H9 (cell line): Measurements from ENCODE around the gene HUS1B. TPM values are rescaled to one million over a fixed set of nuclear protein-coding genes. Genes with fewer than 3 reads are reported as not detected.
"Not testable (repeated sequence)": the region's sequence is repeated elsewhere in the genome, so short reads cannot be mapped to it uniquely, and the experiment has no call there.

Experiments
- DNase-seq: peaks from one replicate; pipeline ENCODE4 v3.0.0-alpha.2; 2017
- H2AFZ ChIP-seq: one replicate; pipeline ENCODE4 v1.6.1; 2013; ENCODE audit warnings: mild to moderate bottlenecking, low read length, control low read depth, moderate library complexity
- H2AK5ac ChIP-seq: 2 replicates; pipeline ENCODE4 v1.6.1; 2013; ENCODE audit warnings: low read length, control low read depth, mixed read lengths; ENCODE audit not compliant: insufficient read length
- H2BK120ac ChIP-seq: one replicate; pipeline ENCODE4 v1.6.1; 2013; ENCODE audit warnings: low read depth, mild to moderate bottlenecking, low read length, control low read depth, inconsistent platforms; ENCODE audit not compliant: poor library complexity, severe bottlenecking
- H2BK12ac ChIP-seq: 2 replicates; pipeline ENCODE4 v1.6.1; 2013; ENCODE audit warnings: low read length, control low read depth, mixed read lengths, low read depth; ENCODE audit not compliant: insufficient read length
- H2BK15ac ChIP-seq: 2 replicates; pipeline ENCODE4 v1.6.1; 2013; ENCODE audit warnings: low read depth, low read length, control low read depth
- H2BK20ac ChIP-seq: one replicate; pipeline ENCODE4 v1.6.1; 2013; ENCODE audit warnings: low read depth, mild to moderate bottlenecking, low read length, control low read depth, inconsistent platforms; ENCODE audit not compliant: poor library complexity, severe bottlenecking
- H2BK5ac ChIP-seq: 2 replicates; pipeline ENCODE4 v1.6.1; 2013; ENCODE audit warnings: low read length, control low read depth, mixed read lengths; ENCODE audit not compliant: insufficient read length
- H3K14ac ChIP-seq: 2 replicates; pipeline ENCODE4 v1.6.1; 2013; ENCODE audit warnings: low read length, control low read depth; ENCODE audit not compliant: insufficient read depth
- H3K18ac ChIP-seq: 2 replicates; pipeline ENCODE4 v1.6.1; 2013; ENCODE audit warnings: low read depth, mild to moderate bottlenecking, mixed read lengths, low read length, control low read depth; ENCODE audit not compliant: insufficient read length
- H3K23ac ChIP-seq: 2 replicates; pipeline ENCODE4 v1.6.1; 2013; ENCODE audit warnings: low read length, control low read depth, mixed read lengths, low read depth; ENCODE audit not compliant: insufficient read length
- H3K23me2 ChIP-seq: 2 replicates; pipeline ENCODE4 v1.6.1; 2013; ENCODE audit warnings: low read depth, mild to moderate bottlenecking, mixed read lengths, low read length, control low read depth; ENCODE audit not compliant: insufficient read length, poor library complexity, severe bottlenecking
- H3K27ac ChIP-seq: 2 replicates; pipeline ENCODE4 v1.5.1; 2013; ENCODE audit warnings: low read length, control low read depth, mixed read lengths, low read depth; ENCODE audit not compliant: insufficient read length
- H3K27me3 ChIP-seq: 2 replicates; pipeline ENCODE4 v1.6.1; 2013; ENCODE audit warnings: low read length, control low read depth, inconsistent platforms; ENCODE audit not compliant: insufficient read depth
- H3K4ac ChIP-seq: 2 replicates; pipeline ENCODE4 v1.6.1; 2013; ENCODE audit warnings: low read depth, mild to moderate bottlenecking, control low read depth, inconsistent platforms, low read length, moderate library complexity
- H3K4me1 ChIP-seq: 2 replicates; pipeline ENCODE4 v1.6.1; 2013; ENCODE audit warnings: low read length, control low read depth, inconsistent platforms; ENCODE audit not compliant: insufficient read depth
- H3K4me2 ChIP-seq: 2 replicates; pipeline ENCODE4 v1.6.1; 2013; ENCODE audit warnings: low read length, control low read depth, mixed read lengths; ENCODE audit not compliant: insufficient read length, insufficient read depth
- H3K56ac ChIP-seq: 2 replicates; pipeline ENCODE4 v1.6.1; 2013; ENCODE audit warnings: low read depth, mild to moderate bottlenecking, mixed read lengths, low read length, control low read depth; ENCODE audit not compliant: insufficient read length
- H3K79me1 ChIP-seq: 2 replicates; pipeline ENCODE4 v1.6.1; 2013; ENCODE audit warnings: low read depth, mild to moderate bottlenecking, moderate library complexity, low read length, control low read depth, inconsistent platforms; ENCODE audit not compliant: insufficient read depth, poor library complexity, severe bottlenecking
- H3K79me2 ChIP-seq: 2 replicates; pipeline ENCODE4 v1.6.1; 2013; ENCODE audit warnings: low read length, control low read depth, inconsistent platforms; ENCODE audit not compliant: insufficient read depth
- H3K9ac ChIP-seq: 2 replicates; pipeline ENCODE4 v1.6.1; 2013; ENCODE audit warnings: low read length, control low read depth, mixed read lengths; ENCODE audit not compliant: insufficient read length; ENCODE audit errors: extremely low read depth
- H3K9me3 ChIP-seq: one replicate; pipeline ENCODE4 v1.6.1; 2013; ENCODE audit warnings: low read depth, low read length, inconsistent platforms; ENCODE audit not compliant: control insufficient read depth
- H3T11ph ChIP-seq: one replicate; pipeline ENCODE4 v1.6.1; 2013; ENCODE audit warnings: mild to moderate bottlenecking, low read length, control low read depth, inconsistent platforms
- H4K20me1 ChIP-seq: one replicate; pipeline ENCODE4 v1.6.1; 2013; ENCODE audit not compliant: control insufficient read depth, insufficient read length, insufficient read depth
- H4K5ac ChIP-seq: 2 replicates; pipeline ENCODE4 v1.6.1; 2013; ENCODE audit warnings: low read depth, mild to moderate bottlenecking, mixed read lengths, low read length, control low read depth; ENCODE audit not compliant: insufficient read length
- H4K8ac ChIP-seq: replicated peaks from 2 replicates; pipeline ENCODE4 v1.6.1; 2013; ENCODE audit warnings: low read length, control low read depth, mixed read lengths, low read depth; ENCODE audit not compliant: insufficient read length
- H4K91ac ChIP-seq: 2 replicates; pipeline ENCODE4 v1.6.1; 2013; ENCODE audit warnings: low read depth, mild to moderate bottlenecking, moderate library complexity, mixed read lengths, low read length, control low read depth; ENCODE audit not compliant: insufficient read length
- H3K27ac Mint-ChIP-seq, 3 experiments: 2 replicates in 2 of 3; 3 replicates in 1 of 3; pipeline ENCODE4 v1.8.0; 2020 to 2021; ENCODE audit warnings: mixed read lengths in 3 of 3, mild to moderate bottlenecking in 1 of 3, moderate library complexity in 1 of 3
- H3K27me3 Mint-ChIP-seq: 2 replicates; pipeline ENCODE4 v1.8.0; 2021; ENCODE audit warnings: low read depth, mild to moderate bottlenecking, moderate library complexity, mixed read lengths
- H3K36me3 Mint-ChIP-seq, 3 experiments: 2 replicates in 2 of 3; 3 replicates in 1 of 3; pipeline ENCODE4 v1.8.0; 2020 to 2021; ENCODE audit warnings: low read depth in 3 of 3, mixed read lengths in 3 of 3; ENCODE audit not compliant: insufficient read depth in 1 of 3
- H3K4me1 Mint-ChIP-seq, 2 experiments: 2 replicates each; pipeline ENCODE4 v1.8.0; 2020; ENCODE audit warnings: mixed read lengths in 2 of 2
- H3K4me3 Mint-ChIP-seq, 2 experiments: 2 replicates in 1 of 2; 3 replicates in 1 of 2; pipeline ENCODE4 v1.8.0; 2020 to 2021; ENCODE audit warnings: mild to moderate bottlenecking in 2 of 2, mixed read lengths in 2 of 2, moderate library complexity in 1 of 2
- H3K9me3 Mint-ChIP-seq, 2 experiments: 2 replicates in 1 of 2; 3 replicates in 1 of 2; pipeline ENCODE4 v1.8.0; 2020; ENCODE audit warnings: mild to moderate bottlenecking in 2 of 2, mixed read lengths in 2 of 2, moderate library complexity in 1 of 2
- WGBS: extraction: QIAGEN DNeasy Blood & Tissue Kit; methylation state at CpG from one replicate; pipeline ENCODE4 v1.1.7; 2013; ENCODE audit warnings: missing lambda C conversion rate, low lambda C conversion rate, mixed read lengths; ENCODE audit not compliant: insufficient read length; ENCODE audit errors: extremely low coverage; 5-methylcytosine and 5-hydroxymethylcytosine counted together
- total RNA-seq: library from RNA; stranded (reverse); gene quantifications from 2 replicates; pipeline ENCODE4 v1.2.1, GENCODE V29; 2021
- TF ChIP-seq, protein P1 (sequence below): fragments of 200-600 bp; sonication (generic); conservative IDR thresholded peaks from 3 replicates; pipeline ENCODE4 v1.8.0; 2021; ENCODE audit warnings: antibody characterized with exemption, mild to moderate bottlenecking

Gene HUS1B
- total RNA-seq, 1 experiment from 2014 or later: 0.96 TPM

DNA sequence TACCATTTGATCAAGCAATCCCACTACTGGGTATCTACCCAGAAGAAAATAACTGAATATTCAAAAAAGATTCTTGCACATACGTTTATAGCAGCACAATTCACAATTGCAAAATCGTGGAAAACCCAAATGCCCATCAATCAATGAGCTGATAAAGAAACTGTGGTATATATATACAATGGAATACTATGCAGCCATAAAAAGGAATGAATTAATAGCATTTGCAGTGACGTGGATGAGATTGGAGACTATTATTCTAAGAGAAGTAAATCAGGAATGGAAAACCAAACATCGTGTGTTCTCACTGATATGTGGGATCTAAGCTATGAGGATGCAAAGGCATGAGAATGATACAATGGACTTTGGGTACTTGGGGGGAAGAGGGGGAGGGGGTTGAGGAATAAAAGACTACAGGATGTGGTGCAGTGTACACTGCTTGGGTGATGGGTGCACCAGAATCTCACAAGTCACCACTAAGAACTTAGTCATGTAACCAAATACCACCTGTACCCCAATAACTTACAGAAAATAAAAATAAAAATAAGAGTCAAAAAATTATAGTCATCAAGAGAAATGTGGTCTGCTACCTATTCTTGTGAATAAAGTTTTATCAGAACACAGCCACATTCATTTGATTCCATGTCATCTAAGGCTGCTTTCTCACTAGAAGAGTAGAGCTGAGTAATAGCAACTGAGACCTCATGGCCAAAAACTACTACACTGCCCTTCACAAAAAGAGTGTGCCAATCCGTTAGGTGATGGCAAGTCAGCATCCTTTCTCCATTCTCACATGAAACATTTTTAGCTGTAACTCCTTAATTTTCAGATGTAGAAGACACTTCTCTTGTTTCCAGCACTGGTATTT, 8.7 kb upstream of the HUS1B start:
- Histone ChIP-seq H4K5ac (no peak overlapping the region), H3K18ac (no peak overlapping the region), H3K14ac (no peak overlapping the region), H3K23ac (no peak overlapping the region), H4K20me1 (no peaks in the 10 kb centered on the region), H3K9me3 (no peaks in the 10 kb centered on the region), H3K27me3 (no peaks in the 10 kb centered on the region), H2BK12ac (no peak overlapping the region), H4K91ac (no peak overlapping the region), H3K4me1 (no peaks in the 10 kb centered on the region; the same call in 1 of the 2 replicates), H2BK5ac (no peak overlapping the region), H2AK5ac (no peak overlapping the region), H3K79me1 (peaks cover 3% of the 10 kb centered on the region), H3K56ac (no peak overlapping the region), H2BK120ac (no peak overlapping the region), H3K23me2 (no peaks in the 10 kb centered on the region), H2BK20ac (no peak overlapping the region), H3K4me2 (no peak overlapping the region), H2BK15ac (no peak overlapping the region), H3T11ph (no peak overlapping the region), H3K9ac (no peak overlapping the region), H3K27ac (no peak overlapping the region), H3K79me2 (peaks cover 9% of the 10 kb centered on the region; the same call in 1 of the 2 replicates), H4K8ac (no peak overlapping the region), H3K4ac (no peak overlapping the region), H2AFZ (no peak overlapping the region)
- no CpG with 5 or more reads among the region's 5 CpGs for WGBS
- peaks cover 15 to 53% (median 37%) of the 10 kb centered on the region in 3 experiments for H3K36me3 Mint-ChIP-seq
- peaks cover 14 to 20% of the 10 kb centered on the region in 2 experiments for H3K9me3 Mint-ChIP-seq
- no peak overlapping the region for H3K4me3 Mint-ChIP-seq
- TF ChIP-seq, protein P1, sequence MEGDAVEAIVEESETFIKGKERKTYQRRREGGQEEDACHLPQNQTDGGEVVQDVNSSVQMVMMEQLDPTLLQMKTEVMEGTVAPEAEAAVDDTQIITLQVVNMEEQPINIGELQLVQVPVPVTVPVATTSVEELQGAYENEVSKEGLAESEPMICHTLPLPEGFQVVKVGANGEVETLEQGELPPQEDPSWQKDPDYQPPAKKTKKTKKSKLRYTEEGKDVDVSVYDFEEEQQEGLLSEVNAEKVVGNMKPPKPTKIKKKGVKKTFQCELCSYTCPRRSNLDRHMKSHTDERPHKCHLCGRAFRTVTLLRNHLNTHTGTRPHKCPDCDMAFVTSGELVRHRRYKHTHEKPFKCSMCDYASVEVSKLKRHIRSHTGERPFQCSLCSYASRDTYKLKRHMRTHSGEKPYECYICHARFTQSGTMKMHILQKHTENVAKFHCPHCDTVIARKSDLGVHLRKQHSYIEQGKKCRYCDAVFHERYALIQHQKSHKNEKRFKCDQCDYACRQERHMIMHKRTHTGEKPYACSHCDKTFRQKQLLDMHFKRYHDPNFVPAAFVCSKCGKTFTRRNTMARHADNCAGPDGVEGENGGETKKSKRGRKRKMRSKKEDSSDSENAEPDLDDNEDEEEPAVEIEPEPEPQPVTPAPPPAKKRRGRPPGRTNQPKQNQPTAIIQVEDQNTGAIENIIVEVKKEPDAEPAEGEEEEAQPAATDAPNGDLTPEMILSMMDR: no peak
- no peak overlapping the region for H3K27ac Mint-ChIP-seq
- H3K4me1 Mint-ChIP-seq: peaks cover 30 to 35% of the 10 kb centered on the region in 2 experiments
- DNase-seq: no peak
- H3K27me3 Mint-ChIP-seq: no peaks in the 10 kb centered on the region

DNA sequence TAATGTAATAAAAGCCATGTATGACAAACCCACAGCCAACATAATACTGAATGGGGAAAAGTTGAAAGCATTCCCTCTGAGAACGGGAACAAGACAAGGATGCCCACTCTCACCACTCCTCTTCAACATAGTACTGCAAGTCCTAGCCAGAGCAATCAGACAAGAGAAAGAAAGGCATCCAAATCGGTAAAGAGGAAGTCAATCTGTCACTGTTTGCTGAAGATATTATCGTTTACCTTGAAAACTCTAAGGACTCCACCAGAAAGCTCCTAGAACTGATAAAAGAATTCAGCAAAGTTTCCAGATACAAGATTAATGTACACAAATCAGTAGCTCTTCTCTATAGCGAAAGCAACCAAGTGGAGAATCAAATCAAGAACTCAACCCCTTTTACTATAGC, 6.9 kb upstream of the HUS1B start:
- not testable (repeated sequence) for H3K27me3 ChIP-seq, H3K4me1 ChIP-seq, H3K14ac ChIP-seq, H2BK120ac ChIP-seq, H2AK5ac ChIP-seq, H3T11ph ChIP-seq, H4K20me1 ChIP-seq, H4K5ac ChIP-seq, H3K4ac ChIP-seq, H4K91ac ChIP-seq, H2BK15ac ChIP-seq, H3K27me3 Mint-ChIP-seq, H3K23me2 ChIP-seq, H3K18ac ChIP-seq, DNase-seq, H3K79me2 ChIP-seq, H3K4me2 ChIP-seq, H2BK20ac ChIP-seq, H3K27ac ChIP-seq, H3K4me3 Mint-ChIP-seq, H2BK5ac ChIP-seq, H3K9me3 ChIP-seq, H2AFZ ChIP-seq, H3K23ac ChIP-seq, H3K9ac ChIP-seq, H2BK12ac ChIP-seq, H3K79me1 ChIP-seq, H4K8ac ChIP-seq, H3K56ac ChIP-seq
- Mint-ChIP-seq H3K27ac (peak overlapping the region in 1 of 3 experiments; percentile 67; a peak in 1 of 7 replicates), H3K9me3 (peaks cover 14 to 20% of the 10 kb centered on the region in 2 experiments), H3K36me3 (peaks cover 9 to 49% (median 30%) of the 10 kb centered on the region in 3 experiments), H3K4me1 (peaks cover 48 to 50% of the 10 kb centered on the region in 2 experiments)
- WGBS: no CpG with 5 or more reads among the region's 4 CpGs
